ENCODE data around the gene AMER3.
"Not testable (repeated sequence)": the region's sequence is repeated elsewhere in the genome, so short reads cannot be mapped to it uniquely, and the experiment has no call there.

The AMER3 gene

GRCh38 chr2:130755256-130756052, at the start of gene AMER3:
AMER3 (plus strand) TSS chr2:130755540; CDS start chr2:130762073, 6,533 bp downstream.
- Histone ChIP-seq H3K36me3 (ENCODE audit: insufficient read depth, low read length) (no peaks in the 10 kb centered on the region), H3K4me2 (ENCODE audit: low read depth, low read length, poor library complexity, severe bottlenecking) (no peak within 1 kb of the TSS), H3K4me3 (ENCODE audit: low read length, poor library complexity, severe bottlenecking) (no peak within 1 kb of the TSS), H3K4me1 (ENCODE audit: insufficient read depth, low read length, poor library complexity, severe bottlenecking) (no peaks in the 10 kb centered on the region), H3K9me3 (ENCODE audit: insufficient read depth, low read depth, low read length) (no peaks in the 10 kb centered on the region), H2AFZ (ENCODE audit: low read length) (no peak within 1 kb of the TSS), H4K20me1 (ENCODE audit: insufficient read depth, low read length, poor library complexity, severe bottlenecking) (no peaks in the 10 kb centered on the region), H3K27me3 (ENCODE audit: insufficient read depth, low read length, poor library complexity, severe bottlenecking) (no peaks in the 10 kb centered on the region), H3K79me2 (ENCODE audit: insufficient read depth, low read length) (no peaks in the 10 kb centered on the region), H3K9me2 (replicated peaks; ENCODE audit: low read depth, low read length) (no peaks in the 10 kb centered on the region), H3F3A (ENCODE audit: low read depth) (no peaks in the 10 kb centered on the region), H3K9ac (ENCODE audit: low read depth, low read length, poor library complexity, severe bottlenecking) (no peak within 1 kb of the TSS)
- TF ChIP-seq EZH2phosphoT487 (IDR thresholded peaks at IDR 0.05; ENCODE audit: borderline replicate concordance), result no peak
- no peak for TF ChIP-seq CTCF (conservative IDR thresholded peaks at IDR 0.05; ENCODE audit: low read length)

GRCh38 chr2:130714795-130715194, 40.5 kb upstream of the AMER3 start:
- H4K20me1 ChIP-seq (ENCODE audit: insufficient read depth, low read length, poor library complexity, severe bottlenecking); H3F3A ChIP-seq (ENCODE audit: low read depth); H3K36me3 ChIP-seq (ENCODE audit: insufficient read depth, low read length); H3K9me3 ChIP-seq (ENCODE audit: insufficient read depth, low read depth, low read length); H3K4me1 ChIP-seq (ENCODE audit: insufficient read depth, low read length, poor library complexity, severe bottlenecking); H3K27me3 ChIP-seq (ENCODE audit: insufficient read depth, low read length, poor library complexity, severe bottlenecking); H3K9ac ChIP-seq (ENCODE audit: low read depth, low read length, poor library complexity, severe bottlenecking); H3K4me3 ChIP-seq (ENCODE audit: low read length, poor library complexity, severe bottlenecking); H2AFZ ChIP-seq (ENCODE audit: low read length); H3K79me2 ChIP-seq (ENCODE audit: insufficient read depth, low read length); H3K4me2 ChIP-seq (ENCODE audit: low read depth, low read length, poor library complexity, severe bottlenecking); H3K9me2 ChIP-seq (replicated peaks; ENCODE audit: low read depth, low read length): not testable (repeated sequence)

- H3K9me3 ChIP-seq (ENCODE audit: insufficient read depth, low read depth, low read length), result no peaks in the 10 kb centered on the region; the same call in 1 of the 2 replicates
- H3K36me3 ChIP-seq (ENCODE audit: insufficient read depth, low read length), result no peaks in the 10 kb centered on the region
- no peak overlapping the region for H3K9ac ChIP-seq (ENCODE audit: low read depth, low read length, poor library complexity, severe bottlenecking)
- no peaks in the 10 kb centered on the region for H3K27me3 ChIP-seq (ENCODE audit: insufficient read depth, low read length, poor library complexity, severe bottlenecking)
- no peaks in the 10 kb centered on the region for H3K9me2 ChIP-seq (replicated peaks; ENCODE audit: low read depth, low read length)
- no peaks in the 10 kb centered on the region for H3F3A ChIP-seq (ENCODE audit: low read depth)
- no peak overlapping the region for H3K4me2 ChIP-seq (ENCODE audit: low read depth, low read length, poor library complexity, severe bottlenecking)
- no peaks in the 10 kb centered on the region for H3K79me2 ChIP-seq (ENCODE audit: insufficient read depth, low read length)
- H3K4me1 ChIP-seq (ENCODE audit: insufficient read depth, low read length, poor library complexity, severe bottlenecking), result no peaks in the 10 kb centered on the region
- H4K20me1 ChIP-seq (ENCODE audit: insufficient read depth, low read length, poor library complexity, severe bottlenecking), result no peaks in the 10 kb centered on the region
- H3K4me3 ChIP-seq (ENCODE audit: low read length, poor library complexity, severe bottlenecking), result no peak overlapping the region
- TF ChIP-seq EZH2phosphoT487 (IDR thresholded peaks at IDR 0.05; ENCODE audit: borderline replicate concordance), result no peak
- H2AFZ ChIP-seq (ENCODE audit: low read length), result no peak overlapping the region
These were observed 35.3 kb upstream of the AMER3 start for GRCh38 chr2:130720036-130720435.

GRCh38 chr2:130720528-130720927, 34.8 kb upstream of the AMER3 start:
- Histone ChIP-seq H3K4me2 (ENCODE audit: low read depth, low read length, poor library complexity, severe bottlenecking) (no peak overlapping the region), H3K36me3 (ENCODE audit: insufficient read depth, low read length) (no peaks in the 10 kb centered on the region), H3K79me2 (ENCODE audit: insufficient read depth, low read length) (no peaks in the 10 kb centered on the region), H3K4me1 (ENCODE audit: insufficient read depth, low read length, poor library complexity, severe bottlenecking) (no peaks in the 10 kb centered on the region), H3F3A (ENCODE audit: low read depth) (no peaks in the 10 kb centered on the region), H3K9me2 (replicated peaks; ENCODE audit: low read depth, low read length) (no peaks in the 10 kb centered on the region), H3K27me3 (ENCODE audit: insufficient read depth, low read length, poor library complexity, severe bottlenecking) (no peaks in the 10 kb centered on the region), H3K9me3 (ENCODE audit: insufficient read depth, low read depth, low read length) (no peaks in the 10 kb centered on the region; the same call in 1 of the 2 replicates), H3K4me3 (ENCODE audit: low read length, poor library complexity, severe bottlenecking) (no peak overlapping the region), H3K9ac (ENCODE audit: low read depth, low read length, poor library complexity, severe bottlenecking) (no peak overlapping the region), H2AFZ (ENCODE audit: low read length) (no peak overlapping the region), H4K20me1 (ENCODE audit: insufficient read depth, low read length, poor library complexity, severe bottlenecking) (no peaks in the 10 kb centered on the region)
- TF ChIP-seq CTCF (conservative IDR thresholded peaks at IDR 0.05; ENCODE audit: low read length) (no peak), EZH2phosphoT487 (IDR thresholded peaks at IDR 0.05; ENCODE audit: borderline replicate concordance) (no peak)

Data from Loucy (cell line).